Measurements from ENCODE around the gene GALR1. TPM values are rescaled to one million over a fixed set of nuclear protein-coding genes. Genes with fewer than 3 reads are reported as not detected.

The GALR1 gene
- total RNA-seq, 1 experiment from 2014 or later, result not detected

GRCh38 chr18:77230645-77231044 is 19.0 kb upstream of the GALR1 start:
- no peaks in the 10 kb centered on the region for H3K36me3 ChIP-seq (ENCODE audit: control insufficient read depth in 1 of 2, insufficient read depth in 2 of 2, low read length in 2 of 2)
- no peak overlapping the region for H3K4me3 ChIP-seq (replicated peaks in 1 of 2; ENCODE audit: low read depth in 1 of 2, low read length in 2 of 2)
- H3K4me1 ChIP-seq (ENCODE audit: control insufficient read depth in 1 of 2, insufficient read depth in 2 of 2, low read length in 2 of 2), result no peaks in the 10 kb centered on the region
- H3K79me2 ChIP-seq (ENCODE audit: insufficient read depth, low read length), result no peaks in the 10 kb centered on the region
- no peak overlapping the region for H3K4me2 ChIP-seq (ENCODE audit: low read length)
- H3K9me2 ChIP-seq (ENCODE audit: insufficient read depth), result no peaks in the 10 kb centered on the region
- DNase-seq (ENCODE audit: low read depth, low spot score), result no peak
- no peaks in the 10 kb centered on the region; the same call in 1 of the 2 replicates for H4K20me1 ChIP-seq (ENCODE audit: insufficient read depth)
- RAD21 ChIA-PET (ENCODE audit: low non-redundant PET in 1 of 2, low total read pairs in 2 of 2, uncharacterized antibody in 2 of 2, unreplicated experiment in 2 of 2), result no interaction called here
- CTCF ChIA-PET, result no interaction called here
- no peak for TF ChIP-seq CTCF (IDR thresholded peaks at IDR 0.05 in 2 of 3, conservative IDR thresholded peaks at IDR 0.05 in 1 of 3; ENCODE audit: borderline replicate concordance in 1 of 3, insufficient read depth in 1 of 3, low read depth in 2 of 3, low read length in 2 of 3)
- TF ChIP-seq CBX3 (IDR thresholded peaks at IDR 0.05; ENCODE audit: low read depth), result no peak
- no peak for TF ChIP-seq ELF1 (IDR thresholded peaks at IDR 0.05; ENCODE audit: borderline replicate concordance, low read depth)
- TF ChIP-seq, protein P1, sequence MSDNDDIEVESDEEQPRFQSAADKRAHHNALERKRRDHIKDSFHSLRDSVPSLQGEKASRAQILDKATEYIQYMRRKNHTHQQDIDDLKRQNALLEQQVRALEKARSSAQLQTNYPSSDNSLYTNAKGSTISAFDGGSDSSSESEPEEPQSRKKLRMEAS (IDR thresholded peaks at IDR 0.05), result no peak
- TF ChIP-seq, protein P2, sequence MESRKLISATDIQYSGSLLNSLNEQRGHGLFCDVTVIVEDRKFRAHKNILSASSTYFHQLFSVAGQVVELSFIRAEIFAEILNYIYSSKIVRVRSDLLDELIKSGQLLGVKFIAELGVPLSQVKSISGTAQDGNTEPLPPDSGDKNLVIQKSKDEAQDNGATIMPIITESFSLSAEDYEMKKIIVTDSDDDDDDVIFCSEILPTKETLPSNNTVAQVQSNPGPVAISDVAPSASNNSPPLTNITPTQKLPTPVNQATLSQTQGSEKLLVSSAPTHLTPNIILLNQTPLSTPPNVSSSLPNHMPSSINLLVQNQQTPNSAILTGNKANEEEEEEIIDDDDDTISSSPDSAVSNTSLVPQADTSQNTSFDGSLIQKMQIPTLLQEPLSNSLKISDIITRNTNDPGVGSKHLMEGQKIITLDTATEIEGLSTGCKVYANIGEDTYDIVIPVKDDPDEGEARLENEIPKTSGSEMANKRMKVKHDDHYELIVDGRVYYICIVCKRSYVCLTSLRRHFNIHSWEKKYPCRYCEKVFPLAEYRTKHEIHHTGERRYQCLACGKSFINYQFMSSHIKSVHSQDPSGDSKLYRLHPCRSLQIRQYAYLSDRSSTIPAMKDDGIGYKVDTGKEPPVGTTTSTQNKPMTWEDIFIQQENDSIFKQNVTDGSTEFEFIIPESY (IDR thresholded peaks at IDR 0.05; ENCODE audit: extremely low read depth, insufficient replicate concordance, low read length), result no peak
- TF ChIP-seq EZH2 (IDR thresholded peaks at IDR 0.05), result no peak
- TF ChIP-seq POLR2A (IDR thresholded peaks at IDR 0.05; ENCODE audit: borderline replicate concordance, extremely low read depth, insufficient read depth, insufficient read length), result no peak
- TF ChIP-seq, protein P3, sequence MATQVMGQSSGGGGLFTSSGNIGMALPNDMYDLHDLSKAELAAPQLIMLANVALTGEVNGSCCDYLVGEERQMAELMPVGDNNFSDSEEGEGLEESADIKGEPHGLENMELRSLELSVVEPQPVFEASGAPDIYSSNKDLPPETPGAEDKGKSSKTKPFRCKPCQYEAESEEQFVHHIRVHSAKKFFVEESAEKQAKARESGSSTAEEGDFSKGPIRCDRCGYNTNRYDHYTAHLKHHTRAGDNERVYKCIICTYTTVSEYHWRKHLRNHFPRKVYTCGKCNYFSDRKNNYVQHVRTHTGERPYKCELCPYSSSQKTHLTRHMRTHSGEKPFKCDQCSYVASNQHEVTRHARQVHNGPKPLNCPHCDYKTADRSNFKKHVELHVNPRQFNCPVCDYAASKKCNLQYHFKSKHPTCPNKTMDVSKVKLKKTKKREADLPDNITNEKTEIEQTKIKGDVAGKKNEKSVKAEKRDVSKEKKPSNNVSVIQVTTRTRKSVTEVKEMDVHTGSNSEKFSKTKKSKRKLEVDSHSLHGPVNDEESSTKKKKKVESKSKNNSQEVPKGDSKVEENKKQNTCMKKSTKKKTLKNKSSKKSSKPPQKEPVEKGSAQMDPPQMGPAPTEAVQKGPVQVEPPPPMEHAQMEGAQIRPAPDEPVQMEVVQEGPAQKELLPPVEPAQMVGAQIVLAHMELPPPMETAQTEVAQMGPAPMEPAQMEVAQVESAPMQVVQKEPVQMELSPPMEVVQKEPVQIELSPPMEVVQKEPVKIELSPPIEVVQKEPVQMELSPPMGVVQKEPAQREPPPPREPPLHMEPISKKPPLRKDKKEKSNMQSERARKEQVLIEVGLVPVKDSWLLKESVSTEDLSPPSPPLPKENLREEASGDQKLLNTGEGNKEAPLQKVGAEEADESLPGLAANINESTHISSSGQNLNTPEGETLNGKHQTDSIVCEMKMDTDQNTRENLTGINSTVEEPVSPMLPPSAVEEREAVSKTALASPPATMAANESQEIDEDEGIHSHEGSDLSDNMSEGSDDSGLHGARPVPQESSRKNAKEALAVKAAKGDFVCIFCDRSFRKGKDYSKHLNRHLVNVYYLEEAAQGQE (IDR thresholded peaks at IDR 0.05; ENCODE audit: low read depth), result no peak
- no peak for TF ChIP-seq ATF3 (IDR thresholded peaks at IDR 0.05)
- TF ChIP-seq SIN3A (IDR thresholded peaks at IDR 0.05; ENCODE audit: low read depth), result no peak
- TF ChIP-seq YY1 (IDR thresholded peaks at IDR 0.05; ENCODE audit: extremely low read depth, insufficient replicate concordance, low read depth, low read length), result no peak
- no peak for TF ChIP-seq SP1 (IDR thresholded peaks at IDR 0.05; ENCODE audit: low read depth)
- TF ChIP-seq FOSL1 (IDR thresholded peaks at IDR 0.05; ENCODE audit: low read depth), result no peak
- TF ChIP-seq JUND (IDR thresholded peaks at IDR 0.05), result no peak
- TF ChIP-seq ZFX (IDR thresholded peaks at IDR 0.05), result no peak
- no peak for TF ChIP-seq EZH2phosphoT487 (IDR thresholded peaks at IDR 0.05; ENCODE audit: borderline replicate concordance)
- POLR2A ChIA-PET, result no interaction called here
- BruUV-seq (replicated peaks), result no TSS peak
- intact Hi-C loops (cut with micrococcal nuclease), result no loop called here
- H3K27me3 ChIP-seq (ENCODE audit: insufficient read depth, low read length), result no peaks in the 10 kb centered on the region; the same call in none of the 2 replicates
- no peak overlapping the region for H2AFZ ChIP-seq (ENCODE audit: low read depth, low read length, poor library complexity, severe bottlenecking)
- no peaks in the 10 kb centered on the region for H3K9me3 ChIP-seq (ENCODE audit: control insufficient read depth in 1 of 2, insufficient read depth in 1 of 2, low read depth in 1 of 2, low read length in 2 of 2)
- no peak overlapping the region for H3K27ac ChIP-seq (ENCODE audit: low read depth, low read length)
- no peak overlapping the region for H3K9ac ChIP-seq (ENCODE audit: low read length)
- ATAC-seq, result no peak
